Fibroblast of mammary gland (primary cell): ENCODE results near the gene EP400.

Source experiments
- DNase-seq: peaks from one replicate; pipeline ENCODE4 v3.0.0-alpha.2; 2010; ENCODE audit warnings: low read depth
- H3K4me3 ChIP-seq: 2 replicates; pipeline ENCODE4 v1.5.1; 2011; ENCODE audit warnings: low read depth, mild to moderate bottlenecking, low read length, moderate library complexity; ENCODE audit not compliant: control insufficient read depth
- TF ChIP-seq, protein P1 (sequence below): conservative IDR thresholded peaks from 2 replicates; pipeline ENCODE4 v1.5.1; 2011; ENCODE audit warnings: low read depth, low read length, inconsistent platforms; ENCODE audit not compliant: control insufficient read depth, insufficient read depth

The EP400 gene

GRCh38 chr12:131903270-131904255 is 46.2 kb upstream of the EP400 start:
- TF ChIP-seq, protein P1, sequence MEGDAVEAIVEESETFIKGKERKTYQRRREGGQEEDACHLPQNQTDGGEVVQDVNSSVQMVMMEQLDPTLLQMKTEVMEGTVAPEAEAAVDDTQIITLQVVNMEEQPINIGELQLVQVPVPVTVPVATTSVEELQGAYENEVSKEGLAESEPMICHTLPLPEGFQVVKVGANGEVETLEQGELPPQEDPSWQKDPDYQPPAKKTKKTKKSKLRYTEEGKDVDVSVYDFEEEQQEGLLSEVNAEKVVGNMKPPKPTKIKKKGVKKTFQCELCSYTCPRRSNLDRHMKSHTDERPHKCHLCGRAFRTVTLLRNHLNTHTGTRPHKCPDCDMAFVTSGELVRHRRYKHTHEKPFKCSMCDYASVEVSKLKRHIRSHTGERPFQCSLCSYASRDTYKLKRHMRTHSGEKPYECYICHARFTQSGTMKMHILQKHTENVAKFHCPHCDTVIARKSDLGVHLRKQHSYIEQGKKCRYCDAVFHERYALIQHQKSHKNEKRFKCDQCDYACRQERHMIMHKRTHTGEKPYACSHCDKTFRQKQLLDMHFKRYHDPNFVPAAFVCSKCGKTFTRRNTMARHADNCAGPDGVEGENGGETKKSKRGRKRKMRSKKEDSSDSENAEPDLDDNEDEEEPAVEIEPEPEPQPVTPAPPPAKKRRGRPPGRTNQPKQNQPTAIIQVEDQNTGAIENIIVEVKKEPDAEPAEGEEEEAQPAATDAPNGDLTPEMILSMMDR: no peak
- no peak for DNase-seq
- H3K4me3 ChIP-seq: no peak overlapping the region

DNA sequence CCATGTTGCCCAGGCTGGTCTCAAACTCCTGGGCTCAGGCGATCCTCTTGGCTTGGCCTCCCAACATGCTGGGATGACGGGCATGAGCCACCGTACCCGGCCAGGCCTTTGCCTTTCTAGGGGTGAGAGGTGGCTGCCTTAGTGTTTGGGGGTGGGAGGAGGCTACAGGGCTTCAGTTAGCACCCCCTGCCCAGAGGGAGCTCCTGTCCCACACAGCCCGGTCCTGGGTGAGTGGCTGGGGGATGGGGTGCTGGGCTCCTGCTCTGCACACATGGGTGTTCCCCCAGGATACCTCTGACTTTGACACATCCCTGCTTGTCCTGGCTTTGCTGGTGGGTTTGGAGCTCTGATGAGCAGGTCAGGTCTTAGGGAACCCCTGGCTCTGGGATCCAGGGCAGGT is 45.4 kb upstream of the EP400 start:
- H3K4me3 ChIP-seq: no peak overlapping the region
- TF ChIP-seq, protein P1: no peak
- no peak for DNase-seq

GRCh38 chr12:131905081-131905629 is 44.6 kb upstream of the EP400 start:
- no peak overlapping the region for H3K4me3 ChIP-seq
- TF ChIP-seq, protein P1: no peak

GRCh38 chr12:131905630-131906091 is 44.1 kb upstream of the EP400 start:
- H3K4me3 ChIP-seq: no peak overlapping the region
- DNase-seq: no peak
- TF ChIP-seq, protein P1: no peak

More at GRCh38 chr12:131905081-131905629, 44.6 kb upstream of the EP400 start:
- no peak for DNase-seq

DNA sequence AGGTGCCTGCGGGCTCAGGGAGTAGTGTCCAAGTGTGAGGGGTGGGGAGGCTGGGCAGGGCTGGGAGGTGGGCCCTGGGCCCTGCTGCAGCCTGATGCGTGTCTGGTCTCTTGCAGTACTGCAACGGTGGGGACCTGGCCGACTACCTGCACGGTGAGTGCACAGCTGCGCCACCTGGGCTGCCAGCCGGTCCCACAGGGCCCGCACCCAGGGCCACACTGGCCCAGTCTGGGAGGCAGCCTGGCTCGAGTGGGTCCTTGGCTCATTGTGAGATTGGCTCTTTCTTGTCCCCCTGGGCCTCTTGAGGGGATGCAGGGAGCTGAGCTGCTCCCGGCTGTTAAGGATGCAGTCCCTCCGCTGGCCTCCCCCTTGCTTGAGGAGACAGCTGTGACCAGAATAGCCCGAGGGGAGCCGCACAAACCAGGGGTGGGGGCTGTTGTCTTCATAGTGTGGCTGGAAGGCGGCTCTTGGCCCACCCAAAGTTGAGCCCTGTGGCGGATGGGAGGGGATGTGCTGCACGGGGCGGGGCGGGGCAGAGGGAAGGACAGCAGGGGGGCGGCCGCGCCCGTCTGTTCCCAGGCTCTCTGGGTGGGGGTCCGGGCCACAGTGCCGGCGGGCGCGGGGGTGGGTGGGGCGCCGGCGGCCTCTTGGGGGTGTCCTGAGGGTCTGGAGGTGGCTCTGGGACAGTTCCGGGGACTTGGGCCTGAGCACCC is 42.2 kb upstream of the EP400 start:
- TF ChIP-seq, protein P1: no peak
- no peak for DNase-seq
- H3K4me3 ChIP-seq: no peak overlapping the region
